Nephron progenitor cell (in vitro differentiated cells): ENCODE data around the gene ISG15.

Experiments
- DNase-seq: peaks from one replicate; pipeline ENCODE4 v3.0.0; 2021
- H3K27ac Mint-ChIP-seq: 2 replicates; pipeline ENCODE4 v1.8.0; 2021; ENCODE audit warnings: mild to moderate bottlenecking, moderate library complexity, mixed read lengths
- H3K27me3 Mint-ChIP-seq: 2 replicates; pipeline ENCODE4 v1.8.0; 2021; ENCODE audit warnings: mild to moderate bottlenecking, low read depth, mixed read lengths; ENCODE audit not compliant: poor library complexity
- H3K36me3 Mint-ChIP-seq: 2 replicates; pipeline ENCODE4 v1.8.0; 2021; ENCODE audit warnings: low read depth, mixed read lengths
- H3K4me1 Mint-ChIP-seq: 2 replicates; pipeline ENCODE4 v1.8.0; 2021; ENCODE audit warnings: mixed read lengths
- H3K4me3 Mint-ChIP-seq: 2 replicates; pipeline ENCODE4 v1.8.0; 2021; ENCODE audit warnings: mild to moderate bottlenecking, moderate library complexity, mixed read lengths
- H3K9me3 Mint-ChIP-seq: 2 replicates; pipeline ENCODE4 v1.8.0; 2021; ENCODE audit warnings: mild to moderate bottlenecking, moderate library complexity, mixed read lengths
- TF ChIP-seq, protein P1 (sequence below): fragments of 200-600 bp; sonication (generic); IDR thresholded peaks from 2 replicates; pipeline ENCODE4 v1.5.0; 2021; ENCODE audit warnings: antibody characterized with exemption

The ISG15 gene

DNA sequence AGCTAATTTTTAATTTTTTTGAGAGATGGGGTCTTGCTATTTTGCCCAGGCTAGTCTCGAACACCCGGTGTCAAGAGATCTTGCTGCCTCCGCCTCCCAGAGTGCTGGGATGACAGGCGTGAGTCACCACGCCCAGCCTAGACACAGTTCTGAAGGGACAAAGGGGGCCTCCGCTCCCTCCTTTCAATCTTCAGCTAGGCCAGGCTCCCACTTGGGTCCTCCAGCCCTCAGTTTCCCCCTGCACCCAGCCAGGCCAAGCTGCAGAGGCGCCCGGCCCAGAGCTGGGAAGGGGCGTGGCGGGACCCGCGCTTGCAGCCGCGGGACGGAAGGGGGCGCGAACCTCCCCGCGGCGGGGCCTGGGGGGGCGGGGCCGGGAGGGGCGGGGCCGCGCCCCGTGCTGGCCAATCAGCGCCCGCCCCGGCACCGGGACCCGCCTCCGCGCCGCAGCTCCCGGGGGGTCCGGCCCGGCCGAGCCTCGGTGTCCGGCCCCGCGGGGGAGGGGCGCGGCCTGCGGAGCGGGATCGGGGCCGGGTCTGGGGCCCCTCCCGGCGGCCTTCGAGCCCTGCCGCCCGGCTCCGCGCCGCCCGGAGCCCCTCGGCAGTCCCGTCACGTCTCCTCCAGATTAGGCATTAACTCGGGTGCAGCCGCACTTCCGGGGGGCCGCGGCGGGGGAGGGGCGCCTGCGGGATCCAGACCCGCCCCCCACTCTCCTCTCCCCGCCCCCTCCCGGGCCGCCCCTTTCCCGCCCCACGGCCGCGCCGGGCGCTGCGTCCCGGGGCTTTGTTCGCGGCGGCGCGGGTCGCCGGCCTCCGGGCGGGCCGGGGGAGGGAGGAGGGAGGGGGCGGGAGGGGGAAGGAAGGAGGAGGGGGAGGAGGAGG, 6.1 kb downstream of the ISG15 start:
- H3K4me1 Mint-ChIP-seq: peaks cover 35% of the 10 kb centered on the region
- H3K27ac Mint-ChIP-seq: no peak overlapping the region
- H3K27me3 Mint-ChIP-seq: no peaks in the 10 kb centered on the region
- peak; percentile 86 for DNase-seq
- peaks cover 4% of the 10 kb centered on the region for H3K9me3 Mint-ChIP-seq
- no peak overlapping the region for H3K4me3 Mint-ChIP-seq
- H3K36me3 Mint-ChIP-seq: peaks cover 3% of the 10 kb centered on the region
- TF ChIP-seq, protein P1, sequence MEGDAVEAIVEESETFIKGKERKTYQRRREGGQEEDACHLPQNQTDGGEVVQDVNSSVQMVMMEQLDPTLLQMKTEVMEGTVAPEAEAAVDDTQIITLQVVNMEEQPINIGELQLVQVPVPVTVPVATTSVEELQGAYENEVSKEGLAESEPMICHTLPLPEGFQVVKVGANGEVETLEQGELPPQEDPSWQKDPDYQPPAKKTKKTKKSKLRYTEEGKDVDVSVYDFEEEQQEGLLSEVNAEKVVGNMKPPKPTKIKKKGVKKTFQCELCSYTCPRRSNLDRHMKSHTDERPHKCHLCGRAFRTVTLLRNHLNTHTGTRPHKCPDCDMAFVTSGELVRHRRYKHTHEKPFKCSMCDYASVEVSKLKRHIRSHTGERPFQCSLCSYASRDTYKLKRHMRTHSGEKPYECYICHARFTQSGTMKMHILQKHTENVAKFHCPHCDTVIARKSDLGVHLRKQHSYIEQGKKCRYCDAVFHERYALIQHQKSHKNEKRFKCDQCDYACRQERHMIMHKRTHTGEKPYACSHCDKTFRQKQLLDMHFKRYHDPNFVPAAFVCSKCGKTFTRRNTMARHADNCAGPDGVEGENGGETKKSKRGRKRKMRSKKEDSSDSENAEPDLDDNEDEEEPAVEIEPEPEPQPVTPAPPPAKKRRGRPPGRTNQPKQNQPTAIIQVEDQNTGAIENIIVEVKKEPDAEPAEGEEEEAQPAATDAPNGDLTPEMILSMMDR: peak; percentile 30

DNA sequence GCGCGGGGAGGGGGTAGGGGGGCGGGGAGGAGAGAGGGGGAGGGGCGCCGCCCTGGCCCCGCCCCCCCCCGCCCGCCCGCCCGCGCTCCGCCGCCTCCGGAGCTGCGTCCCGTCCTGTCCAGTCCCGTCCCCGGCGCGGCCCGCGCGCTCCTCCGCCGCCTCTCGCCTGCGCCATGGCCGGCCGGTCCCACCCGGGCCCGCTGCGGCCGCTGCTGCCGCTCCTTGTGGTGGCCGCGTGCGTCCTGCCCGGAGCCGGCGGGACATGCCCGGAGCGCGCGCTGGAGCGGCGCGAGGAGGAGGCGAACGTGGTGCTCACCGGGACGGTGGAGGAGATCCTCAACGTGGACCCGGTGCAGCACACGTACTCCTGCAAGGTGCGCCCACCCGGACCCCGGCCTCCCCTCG, 6.7 kb downstream of the ISG15 start, which contains the start of gene AGRN:
AGRN (plus strand) TSS at position 121 of the 405 bp plus-strand sequence; CDS start at position 174, 53 bp downstream.
- H3K27me3 Mint-ChIP-seq: no peaks in the 10 kb centered on the region
- H3K27ac Mint-ChIP-seq: no peak within 1 kb of the TSS
- DNase-seq: peak; percentile 70
- H3K4me1 Mint-ChIP-seq: peaks cover 28% of the 10 kb centered on the region
- peaks cover 3% of the 10 kb centered on the region for H3K36me3 Mint-ChIP-seq
- peak within 1 kb of the TSS; percentile 70 for H3K4me3 Mint-ChIP-seq
- H3K9me3 Mint-ChIP-seq: peaks cover 4% of the 10 kb centered on the region
- TF ChIP-seq, protein P1: no peak

DNA sequence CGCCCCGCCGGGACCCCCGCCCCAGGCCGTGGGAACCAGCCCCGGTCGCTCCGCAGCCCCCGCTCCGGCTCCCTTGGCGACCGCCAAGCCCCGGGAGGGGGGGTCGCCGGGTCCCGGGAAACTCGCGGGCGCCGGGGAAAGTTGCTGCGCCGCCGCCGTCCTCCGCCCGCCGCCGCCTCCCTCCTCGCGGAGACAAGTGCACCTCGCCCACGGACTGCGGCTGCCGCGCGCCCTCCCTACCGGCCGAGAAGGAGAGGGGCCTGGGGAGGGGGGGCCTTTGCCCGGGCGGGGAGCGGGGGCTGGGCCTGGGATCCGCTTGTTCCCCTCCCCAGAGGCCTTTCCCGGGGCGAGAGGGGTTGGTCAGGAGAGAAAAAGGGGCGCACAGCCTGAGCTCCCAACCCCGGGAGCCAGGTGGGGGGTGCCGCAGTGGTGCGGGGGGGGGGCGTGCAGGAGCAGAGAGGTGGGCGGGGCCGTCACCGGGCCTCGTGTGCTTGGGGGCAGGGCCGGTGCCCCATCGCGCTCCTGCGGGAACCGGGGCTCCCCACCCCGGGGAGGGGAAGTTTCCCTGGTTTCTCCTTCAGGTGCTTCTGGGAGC, 7.2 kb downstream of the ISG15 start:
- TF ChIP-seq, protein P1: no peak
- peak; percentile 61 for DNase-seq
- Mint-ChIP-seq H3K27me3 (no peaks in the 10 kb centered on the region), H3K36me3 (peaks cover 3% of the 10 kb centered on the region), H3K27ac (no peak overlapping the region), H3K9me3 (peaks cover 4% of the 10 kb centered on the region), H3K4me3 (peak overlapping the region; percentile 70), H3K4me1 (peaks cover 24% of the 10 kb centered on the region)

DNA sequence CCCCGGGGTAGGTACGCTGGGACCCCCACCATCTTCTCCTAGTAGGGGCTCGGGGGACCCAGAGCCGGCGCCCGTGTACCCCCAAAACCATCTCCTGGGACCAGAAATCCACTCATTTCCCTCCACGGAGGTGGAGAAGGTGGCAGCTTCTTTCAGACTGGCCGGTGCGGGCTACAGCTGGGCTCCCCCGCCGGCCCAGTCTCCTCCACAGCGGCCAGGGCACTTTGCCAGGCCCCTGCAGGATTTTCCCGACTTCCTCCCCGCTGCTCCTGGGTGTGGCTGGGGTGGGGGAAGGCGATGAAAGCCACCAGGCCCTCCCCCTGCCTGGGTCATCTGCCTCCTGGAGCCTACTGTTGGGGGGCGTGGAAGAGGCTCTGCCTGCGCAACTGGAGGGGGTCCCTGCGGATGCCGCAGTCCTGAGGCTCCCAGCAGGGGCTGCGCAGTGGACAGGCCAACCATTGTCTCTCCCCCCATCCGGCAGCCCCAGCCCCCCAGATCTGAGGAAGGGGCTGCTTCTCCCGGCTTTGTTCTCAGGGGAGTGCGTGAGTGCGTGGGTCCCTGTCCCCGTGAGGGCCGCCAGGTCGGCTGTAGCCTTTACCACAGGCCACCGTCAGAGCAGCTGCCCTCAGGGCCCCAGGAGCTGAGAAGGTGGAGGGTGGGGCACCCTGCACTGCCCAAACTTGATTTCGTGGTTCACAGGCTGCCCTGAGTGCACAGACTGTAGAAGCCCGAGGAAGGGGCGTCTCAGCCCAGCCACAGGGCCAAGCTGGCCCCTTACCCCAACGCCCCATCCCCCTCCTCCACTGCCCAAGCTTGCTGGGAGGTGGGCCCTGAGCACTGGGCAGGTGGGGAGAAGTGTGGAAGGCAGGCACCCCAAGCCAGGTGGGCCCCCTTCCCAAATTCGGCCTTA, 8.0 kb downstream of the ISG15 start:
- Mint-ChIP-seq H3K4me3 (peak overlapping the region; percentile 70), H3K9me3 (peaks cover 4% of the 10 kb centered on the region), H3K27ac (no peak overlapping the region), H3K36me3 (peaks cover 3% of the 10 kb centered on the region), H3K27me3 (no peaks in the 10 kb centered on the region), H3K4me1 (peaks cover 30% of the 10 kb centered on the region)
- no peak for DNase-seq
- TF ChIP-seq, protein P1: no peak

DNA sequence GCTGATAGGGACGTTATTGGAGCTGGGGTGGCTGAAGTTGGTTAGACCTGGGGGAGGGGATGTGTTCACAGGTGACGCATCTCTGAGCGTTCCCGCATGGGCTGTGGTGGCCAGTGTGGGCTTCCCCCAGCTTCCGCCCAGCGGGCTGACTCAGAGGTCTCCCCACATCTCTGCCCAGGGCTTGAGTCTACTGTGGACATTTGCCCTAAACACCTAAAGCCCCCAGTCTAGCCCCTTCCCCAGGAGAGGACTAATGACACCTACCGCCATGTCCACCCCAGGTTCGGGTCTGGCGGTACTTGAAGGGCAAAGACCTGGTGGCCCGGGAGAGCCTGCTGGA, 8.6 kb downstream of the ISG15 start:
- peaks cover 3% of the 10 kb centered on the region for H3K36me3 Mint-ChIP-seq
- H3K4me3 Mint-ChIP-seq: peak overlapping the region; percentile 25
- no peak overlapping the region for H3K27ac Mint-ChIP-seq
- no peaks in the 10 kb centered on the region for H3K27me3 Mint-ChIP-seq
- peaks cover 30% of the 10 kb centered on the region for H3K4me1 Mint-ChIP-seq
- peaks cover 4% of the 10 kb centered on the region for H3K9me3 Mint-ChIP-seq
- no peak for DNase-seq
- TF ChIP-seq, protein P1: no peak
